ENCODE data around the gene TSPAN14. TPM values are rescaled to one million over a fixed set of nuclear protein-coding genes. Genes with fewer than 3 reads are reported as not detected.

The TSPAN14 gene
- polyA plus RNA-seq, 2 donors, result 50.6 to 63.2 TPM

- WGBS, 2 donors, result 68 to 85% methylated on average over 3 of the region's 3 CpGs
- no peaks in the 10 kb centered on the region for H3K4me1 ChIP-seq (ENCODE audit: control insufficient read depth in 2 of 2, insufficient read depth in 2 of 2, low read length in 1 of 2)
- no peaks in the 10 kb centered on the region for H3K27me3 ChIP-seq (ENCODE audit: control insufficient read depth in 1 of 2, insufficient read depth in 2 of 2, low read length in 2 of 2)
- H3K9me3 ChIP-seq (ENCODE audit: control insufficient read depth in 2 of 2, insufficient read depth in 1 of 2, low read depth in 1 of 2, low read length in 1 of 2), result no peaks in the 10 kb centered on the region
- no peak overlapping the region for H3K27ac ChIP-seq (ENCODE audit: low read depth in 2 of 2, low read length in 1 of 2)
- H3K36me3 ChIP-seq (ENCODE audit: control insufficient read depth in 2 of 2, insufficient read depth in 2 of 2, low read length in 1 of 2), result no peaks in the 10 kb centered on the region
- H3K4me3 ChIP-seq (ENCODE audit: low read depth in 1 of 2, low read length in 2 of 2), result no peak overlapping the region
These were observed 128.3 kb downstream of the TSPAN14 start for GRCh38 chr10:80582286-80582960.

Other genes starting within 250 kb of the TSPAN14 start
- 100 to 1,000 TPM; 155 to 287 TPM for gene ANXA11, start 248.8 kb upstream of the TSPAN14 start, polyA plus RNA-seq
- gene MAT1A, start 164.7 kb upstream of the TSPAN14 start, polyA plus RNA-seq, result under 1 TPM; 0.14 to 0.22 TPM
- gene DYDC1, start 97.6 kb upstream of the TSPAN14 start, polyA plus RNA-seq, result not detected
- under 1 TPM; 0.34 to 0.77 TPM for gene DYDC2, start 97.5 kb upstream of the TSPAN14 start, polyA plus RNA-seq
- 10 to 100 TPM; 47.3 to 87.9 TPM for gene PRXL2A, start 45.8 kb upstream of the TSPAN14 start, polyA plus RNA-seq
- under 1 TPM in 1 of 2 donors, not detected in 1; 0.02 TPM for gene SH2D4B, start 83.6 kb downstream of the TSPAN14 start, polyA plus RNA-seq

Data from esophagus (tissue), 2 donors.